Esophagus squamous epithelium (tissue), 5 donors: ENCODE results near the gene HMCN1. TPM values are rescaled to one million over a fixed set of nuclear protein-coding genes. Genes with fewer than 3 reads are reported as not detected.

Source experiments
- DNase-seq: peaks from one replicate; lab custom pipeline; 2025; lab: John Stamatoyannopoulos, UW
- H3K27ac ChIP-seq, 4 donors: fragments of 200-600 bp; sonication (generic); one replicate each; pipeline ENCODE4 v1.5.1; 2016 to 2019; ENCODE audit warnings: mild to moderate bottlenecking in 1 of 4
- H3K27me3 ChIP-seq, 4 donors: fragments of 200-600 bp; sonication (generic); 1 replicate in 3 of 4; 2 replicates in 1 of 4; pipeline versions ENCODE4 v1.5.1 to v1.6.0; 2017 to 2021; ENCODE audit warnings: antibody characterized with exemption in 1 of 4
- H3K36me3 ChIP-seq, 3 donors: fragments of 200-600 bp; sonication (generic); one replicate each; pipeline ENCODE4 v1.5.1; 2016 to 2019
- H3K4me1 ChIP-seq, 3 donors: fragments of 200-600 bp; sonication (generic); one replicate each; pipeline ENCODE4 v1.5.1; 2017 to 2019
- H3K4me3 ChIP-seq, 4 donors: fragments of 200-600 bp; sonication (generic); 1 replicate in 3 of 4; 2 replicates in 1 of 4; pipeline ENCODE4 v1.5.1; 2016 to 2019; ENCODE audit warnings: mild to moderate bottlenecking in 2 of 4, moderate library complexity in 1 of 4
- H3K9me3 ChIP-seq, 3 donors: fragments of 200-600 bp; sonication (generic); one replicate each; pipeline ENCODE4 v1.5.1; 2016 to 2019
- POLR2A ChIP-seq, 4 donors: fragments of 450-650 bp; IDR thresholded peaks; one replicate each; pipeline ENCODE4 v1.6.1; 2017; ENCODE audit warnings: antibody characterized with exemption in 4 of 4, mild to moderate bottlenecking in 4 of 4, moderate library complexity in 3 of 4
- WGBS, 2 donors: methylation state at CpG; one replicate each; pipeline ENCODE4 v1.1.5; 2018; 5-methylcytosine and 5-hydroxymethylcytosine counted together
- intact Hi-C: fragments of 100-400 bp; cut with DNase I; formaldehyde crosslinking; loops from one replicate; pipeline ENCODE4 v1.15.0; 2022
- total RNA-seq, 4 donors: library from RNA; depleted of rRNA; stranded (reverse); fragments of >200 nt; gene quantifications; one replicate each; pipeline ENCODE4 v1.1.0, GENCODE V29; 2016
- TF ChIP-seq, protein P1 (sequence below), 6 experiments: fragments of 450-650 bp in 4 of 6; fragments of 200-600 bp in 2 of 6; sonication (generic) in 2 of 6; IDR thresholded peaks; one replicate each; pipeline ENCODE4 v1.5.1; 2016 to 2019; ENCODE audit warnings: antibody characterized with exemption in 6 of 6, mild to moderate bottlenecking in 4 of 6, moderate library complexity in 4 of 6
- donor health status: DM: yes; HTN: yes; CAD: no.

The HMCN1 gene
- total RNA-seq, 4 donors from 2014 or later, result 0.49 to 6.7 (median 3.3) TPM

DNA sequence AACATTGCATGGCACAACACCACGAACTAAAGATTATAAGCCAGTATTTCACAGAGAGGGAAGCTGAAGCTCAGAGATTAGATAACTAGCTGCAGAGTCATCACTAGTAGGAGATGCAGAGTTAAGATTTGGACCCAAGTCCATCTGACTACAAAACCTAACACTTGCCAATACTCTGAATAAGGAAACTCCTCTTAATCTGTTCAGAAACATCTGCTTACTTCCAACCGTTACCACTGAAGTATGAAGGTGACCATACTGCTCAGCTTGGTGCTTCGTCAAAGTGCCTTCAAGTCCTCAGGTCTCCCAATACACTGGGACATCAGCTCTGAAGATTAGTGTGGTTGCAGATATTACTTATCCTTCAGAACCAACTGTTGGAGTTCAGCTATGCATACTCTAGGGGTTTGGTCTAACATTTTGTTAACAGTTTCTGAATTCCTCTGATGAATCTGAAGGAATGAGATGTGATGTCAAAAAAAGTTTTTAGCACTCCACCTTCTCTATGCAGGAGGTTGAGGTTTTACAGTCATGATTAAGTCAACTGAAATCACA, 461.3 kb downstream of the HMCN1 start:
- H3K4me3 ChIP-seq, result no peak overlapping the region
- 68 to 74% methylated on average over 3 of the region's 3 CpGs for WGBS, 2 donors
- no peak overlapping the region for H3K27ac ChIP-seq
- no peaks in the 10 kb centered on the region for H3K9me3 ChIP-seq
- no peaks in the 10 kb centered on the region for H3K4me1 ChIP-seq
- no peaks in the 10 kb centered on the region for H3K27me3 ChIP-seq
- DNase-seq, result no peak
- intact Hi-C loops, result no loop called here
- H3K36me3 ChIP-seq, result no peaks in the 10 kb centered on the region
- TF ChIP-seq, protein P1, sequence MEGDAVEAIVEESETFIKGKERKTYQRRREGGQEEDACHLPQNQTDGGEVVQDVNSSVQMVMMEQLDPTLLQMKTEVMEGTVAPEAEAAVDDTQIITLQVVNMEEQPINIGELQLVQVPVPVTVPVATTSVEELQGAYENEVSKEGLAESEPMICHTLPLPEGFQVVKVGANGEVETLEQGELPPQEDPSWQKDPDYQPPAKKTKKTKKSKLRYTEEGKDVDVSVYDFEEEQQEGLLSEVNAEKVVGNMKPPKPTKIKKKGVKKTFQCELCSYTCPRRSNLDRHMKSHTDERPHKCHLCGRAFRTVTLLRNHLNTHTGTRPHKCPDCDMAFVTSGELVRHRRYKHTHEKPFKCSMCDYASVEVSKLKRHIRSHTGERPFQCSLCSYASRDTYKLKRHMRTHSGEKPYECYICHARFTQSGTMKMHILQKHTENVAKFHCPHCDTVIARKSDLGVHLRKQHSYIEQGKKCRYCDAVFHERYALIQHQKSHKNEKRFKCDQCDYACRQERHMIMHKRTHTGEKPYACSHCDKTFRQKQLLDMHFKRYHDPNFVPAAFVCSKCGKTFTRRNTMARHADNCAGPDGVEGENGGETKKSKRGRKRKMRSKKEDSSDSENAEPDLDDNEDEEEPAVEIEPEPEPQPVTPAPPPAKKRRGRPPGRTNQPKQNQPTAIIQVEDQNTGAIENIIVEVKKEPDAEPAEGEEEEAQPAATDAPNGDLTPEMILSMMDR (IDR thresholded peaks at IDR 0.05), result no peak
- no peak for TF ChIP-seq POLR2A (IDR thresholded peaks at IDR 0.05)

DNA sequence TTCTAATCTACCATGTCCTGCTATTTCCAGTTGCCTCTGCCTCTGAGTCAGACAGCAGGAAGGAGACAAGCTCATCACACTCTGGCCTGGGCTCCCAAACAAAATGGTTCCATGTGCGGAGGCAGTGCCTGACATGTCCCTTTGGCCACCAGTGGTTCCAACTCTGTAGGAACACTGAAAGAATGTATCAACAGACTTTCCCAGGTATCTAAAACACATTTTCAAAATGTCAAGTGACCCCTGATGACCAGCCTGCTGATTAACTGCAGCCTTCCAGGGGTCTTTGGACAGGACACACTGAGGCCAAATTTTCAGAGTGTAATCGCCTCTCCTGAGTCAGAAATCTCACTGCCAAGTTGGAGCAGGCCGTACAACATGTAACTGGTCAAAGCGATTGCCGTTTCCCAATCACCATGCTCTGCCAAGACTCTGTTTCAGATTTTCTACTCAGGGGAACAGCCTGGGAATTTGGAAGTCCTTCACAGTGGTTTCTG, 468.1 kb downstream of the HMCN1 start:
- Histone ChIP-seq H3K9me3 (no peaks in the 10 kb centered on the region), H3K36me3 (no peaks in the 10 kb centered on the region), H3K27me3 (no peaks in the 10 kb centered on the region), H3K4me3 (no peak overlapping the region), H3K27ac (peak overlapping the region in 3 of 4 donors; percentile 17 to 84 (median 62)), H3K4me1 (peaks cover 0 to 3% (median 0%) of the 10 kb centered on the region in 3 donors)
- DNase-seq, result no peak
- TF ChIP-seq POLR2A (IDR thresholded peaks at IDR 0.05), result no peak
- TF ChIP-seq, protein P1 (IDR thresholded peaks at IDR 0.05), result no peak
- 79 to 87% methylated on average over 4 of the region's 5 CpGs for WGBS, 2 donors
- intact Hi-C loops, result loop anchor here (10.0 kb wide), 1 partner anchor 58 kb away; no protein-coding TSS in a partner anchor

DNA sequence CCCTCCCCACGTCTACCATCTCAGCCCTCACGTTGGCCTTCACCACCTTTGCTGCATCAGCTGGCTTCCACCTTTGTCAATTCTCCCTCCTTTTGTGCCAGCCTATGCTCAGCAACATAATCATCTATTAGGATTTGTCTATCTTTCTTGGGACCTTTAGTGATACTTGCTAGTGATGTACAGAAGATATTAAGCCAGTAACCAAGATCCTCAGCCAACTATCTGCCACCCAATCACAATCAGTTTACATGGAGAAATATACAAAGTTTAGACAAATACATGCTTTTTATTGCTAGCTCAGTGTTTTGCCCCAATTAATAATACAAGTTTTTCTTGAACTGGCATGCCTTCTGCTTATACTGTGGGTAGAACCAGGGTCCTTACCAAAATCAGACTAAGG, 468.6 kb downstream of the HMCN1 start:
- Histone ChIP-seq H3K36me3 (no peaks in the 10 kb centered on the region), H3K27ac (peak overlapping the region in 2 of 4 donors; percentile 62 to 84), H3K4me3 (no peak overlapping the region), H3K4me1 (peaks cover 0 to 6% (median 0%) of the 10 kb centered on the region in 3 donors), H3K27me3 (no peaks in the 10 kb centered on the region), H3K9me3 (no peaks in the 10 kb centered on the region)
- 51 to 60% methylated on average over 2 of the region's 2 CpGs for WGBS, 2 donors
- no peak for DNase-seq
- intact Hi-C loops, result loop anchor here (10.0 kb wide), 1 partner anchor 58 kb away; no protein-coding TSS in a partner anchor
- TF ChIP-seq, protein P1 (IDR thresholded peaks at IDR 0.05), result no peak
- no peak for TF ChIP-seq POLR2A (IDR thresholded peaks at IDR 0.05)

DNA sequence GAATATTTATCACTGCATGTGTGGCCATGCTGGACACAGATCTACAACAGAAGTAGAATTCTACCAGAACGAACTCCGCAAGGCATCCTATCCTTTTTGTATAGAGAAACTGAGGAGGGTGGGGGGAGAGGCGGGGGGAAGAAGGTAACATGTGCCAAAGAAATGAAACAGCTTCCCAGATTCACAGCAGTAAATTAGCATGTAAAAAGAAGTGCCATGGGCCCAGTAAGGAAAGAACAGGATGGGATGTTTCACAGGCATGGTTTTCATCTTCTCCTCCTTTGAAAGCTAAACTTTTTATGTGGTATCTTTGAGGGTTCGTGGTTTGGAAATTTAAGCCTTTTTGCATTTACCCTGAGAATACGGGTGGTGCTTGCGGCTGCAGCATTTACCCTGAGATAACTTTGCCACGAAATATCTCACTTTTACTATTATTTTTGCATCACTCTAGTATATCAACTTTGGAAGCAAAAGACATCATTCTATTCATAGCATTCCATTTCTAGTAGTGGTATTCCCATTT, 471.9 kb downstream of the HMCN1 start:
- Histone ChIP-seq H3K36me3 (no peaks in the 10 kb centered on the region), H3K27ac (no peak overlapping the region), H3K9me3 (no peaks in the 10 kb centered on the region), H3K4me1 (peaks cover 0 to 13% (median 4%) of the 10 kb centered on the region in 3 donors), H3K4me3 (no peak overlapping the region), H3K27me3 (no peaks in the 10 kb centered on the region)
- intact Hi-C loops, result loop anchor here (10.0 kb wide), 1 partner anchor 61 kb away; no protein-coding TSS in a partner anchor
- TF ChIP-seq, protein P1 (IDR thresholded peaks at IDR 0.05), result no peak
- TF ChIP-seq POLR2A (IDR thresholded peaks at IDR 0.05), result no peak
- no peak for DNase-seq
- 75 to 79% methylated on average over 7 of the region's 7 CpGs for WGBS, 2 donors

DNA sequence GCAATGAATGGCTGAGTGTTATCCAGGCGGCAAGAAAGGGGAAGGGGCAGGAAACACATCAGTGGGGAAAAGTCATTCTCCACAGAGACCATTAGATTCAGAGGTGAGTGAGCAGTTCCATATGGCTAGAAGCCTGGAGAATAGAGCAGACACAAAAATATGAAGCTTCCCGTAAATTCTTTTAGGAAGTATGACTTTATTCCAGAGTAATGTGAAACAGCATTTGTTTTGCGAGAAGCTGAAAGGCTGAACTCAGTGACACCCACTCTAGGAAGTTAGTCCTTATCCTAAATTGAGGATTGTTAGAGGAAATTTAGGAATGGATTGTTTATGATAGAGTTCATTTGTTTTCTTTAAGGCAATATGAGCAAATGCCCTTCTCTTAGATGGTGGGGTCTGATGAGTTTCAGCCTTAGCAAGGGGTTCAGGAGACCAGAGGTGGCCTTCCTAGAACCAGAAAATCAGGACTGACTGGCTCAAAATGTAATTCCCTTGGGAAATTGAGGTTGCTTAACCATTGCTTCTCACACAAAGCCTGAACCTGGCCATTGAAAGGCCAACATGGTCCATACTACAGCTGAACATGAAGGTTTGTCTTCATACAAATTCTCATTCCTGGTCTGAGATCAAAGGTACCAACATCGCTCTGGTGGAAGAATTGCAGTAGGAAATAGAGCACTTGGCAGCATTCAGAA, 473.3 kb downstream of the HMCN1 start:
- no peak overlapping the region for H3K4me3 ChIP-seq
- intact Hi-C loops, result loop anchor here (10.0 kb wide), 1 partner anchor 63 kb away; no protein-coding TSS in a partner anchor
- H3K9me3 ChIP-seq, result no peaks in the 10 kb centered on the region
- no peaks in the 10 kb centered on the region for H3K27me3 ChIP-seq
- DNase-seq, result no peak
- WGBS, 2 donors, result 80 to 83% methylated on average over 4 of the region's 4 CpGs
- peaks cover 0 to 9% (median 4%) of the 10 kb centered on the region in 3 donors for H3K4me1 ChIP-seq
- H3K36me3 ChIP-seq, result no peaks in the 10 kb centered on the region
- TF ChIP-seq, protein P1 (IDR thresholded peaks at IDR 0.05), result no peak
- H3K27ac ChIP-seq, result peak overlapping the region in 2 of 4 donors; percentile 36 to 40
